Measurements from ENCODE around the gene FAM161B.
"Not testable (repeated sequence)": the region's sequence is repeated elsewhere in the genome, so short reads cannot be mapped to it uniquely, and the experiment has no call there.

GRCh38 chr14:73994926-73995325 lies 45.0 kb upstream of the FAM161B start:
- not testable (repeated sequence) for TF ChIP-seq POLR2A (IDR thresholded peaks at IDR 0.05; ENCODE audit: low read depth, low read length); CTCF (conservative IDR thresholded peaks at IDR 0.05; ENCODE audit: low read depth, low read length); FOS (IDR thresholded peaks at IDR 0.05; ENCODE audit: low read depth, low read length); MXI1 (IDR thresholded peaks at IDR 0.05; ENCODE audit: borderline replicate concordance, low read depth, low read length); SMC3 (IDR thresholded peaks at IDR 0.05; ENCODE audit: low read depth, low read length); RCOR1 (IDR thresholded peaks at IDR 0.05; ENCODE audit: insufficient replicate concordance, low read length); MAFK (IDR thresholded peaks at IDR 0.05; ENCODE audit: low read depth, low read length); MAZ (IDR thresholded peaks at IDR 0.05; ENCODE audit: borderline replicate concordance, low read depth, low read length); RAD21 (IDR thresholded peaks at IDR 0.05; ENCODE audit: low read length); ELK1 (IDR thresholded peaks at IDR 0.05; ENCODE audit: borderline replicate concordance, low read depth, low read length); BHLHE40 (IDR thresholded peaks at IDR 0.05; ENCODE audit: low read depth, low read length); CEBPB (IDR thresholded peaks at IDR 0.05; ENCODE audit: low read depth, low read length); USF2 (IDR thresholded peaks at IDR 0.05; ENCODE audit: low read depth, low read length)

Measured in IMR-90 (cell line).